HepG2 (cell line): ENCODE data around the gene ZNF425. TPM values are rescaled to one million over a fixed set of nuclear protein-coding genes. Genes with fewer than 3 reads are reported as not detected.
A peak's percentile ranks its signal among the peaks of the same experiment; 100 is the strongest.

ENCODE experiments used
- CSRNP2 ChIP-seq: sonication (generic); formaldehyde crosslinking; conservative IDR thresholded peaks from 2 replicates; pipeline ENCODE4 v1.8.0; 2022; ENCODE audit warnings: low read depth, missing genetic modification reagents
- ELF4 ChIP-seq: sonication (generic); formaldehyde crosslinking; IDR thresholded peaks from 2 replicates; pipeline ENCODE4 v1.5.0; 2020; ENCODE audit warnings: missing genetic modification reagents, mild to moderate bottlenecking, moderate library complexity, borderline replicate concordance
- FOXK1 ChIP-seq: sonication (generic); formaldehyde crosslinking; IDR thresholded peaks from 2 replicates; pipeline ENCODE4 v1.4.0; 2020; ENCODE audit warnings: low read depth, missing genetic modification reagents, borderline replicate concordance
- MEIS2 ChIP-seq: sonication (generic); formaldehyde crosslinking; IDR thresholded peaks from 2 replicates; pipeline ENCODE4 v1.9.0; 2021; ENCODE audit warnings: mild to moderate bottlenecking, missing genetic modification reagents
- MXD3 ChIP-seq: IDR thresholded peaks from 2 replicates; pipeline ENCODE4 v1.6.1; 2016; ENCODE audit warnings: mild to moderate bottlenecking, missing biosample characterization, missing genetic modification reagents
- NR2F1 ChIP-seq, 2 experiments: fragments of 450-650 bp in 1 of 2; formaldehyde crosslinking in 1 of 2; IDR thresholded peaks; 2 replicates each; pipeline versions ENCODE4 v1.5.0 to v1.6.1; 2016 to 2020; ENCODE audit warnings: mild to moderate bottlenecking in 1 of 2, missing compliant biosample characterization in 1 of 2, missing genetic modification reagents in 1 of 2, moderate library complexity in 1 of 2
- PCBP2 ChIP-seq: fragments of 200-400 bp; formaldehyde crosslinking; optimal IDR thresholded peaks from 2 replicates; pipeline ENCODE3; 2018; ENCODE audit warnings: low read length, low read depth; ENCODE audit not compliant: poor library complexity, severe bottlenecking
- POLR2AphosphoS2 ChIP-seq: IDR thresholded peaks from 2 replicates; pipeline ENCODE4 v1.6.1; 2011; ENCODE audit warnings: low read depth, low read length, improper control_type of control experiment
- SRSF4 ChIP-seq: fragments of 200-400 bp; formaldehyde crosslinking; IDR thresholded peaks from one replicate; pipeline ENCODE4 v1.6.1; 2018; ENCODE audit warnings: mild to moderate bottlenecking, low read depth, low read length, moderate library complexity; ENCODE audit not compliant: poor library complexity, severe bottlenecking
- STAT6 ChIP-seq: sonication (generic); formaldehyde crosslinking; IDR thresholded peaks from 2 replicates; pipeline ENCODE4 v1.4.0; 2020; ENCODE audit warnings: missing genetic modification reagents, mild to moderate bottlenecking, borderline replicate concordance
- TBX3 ChIP-seq: fragments of 450-650 bp; IDR thresholded peaks from 2 replicates; pipeline ENCODE4 v1.6.1; 2017; ENCODE audit warnings: antibody characterized with exemption, mild to moderate bottlenecking, inconsistent platforms, borderline replicate concordance
- TCF7L2 ChIP-seq: IDR thresholded peaks from 2 replicates; pipeline ENCODE4 v1.6.1; 2011; ENCODE audit warnings: mild to moderate bottlenecking, low read depth, low read length, moderate library complexity
- TOPORS ChIP-seq: sonication (generic); formaldehyde crosslinking; IDR thresholded peaks from 2 replicates; pipeline ENCODE4 v1.8.0; 2023; ENCODE audit warnings: mild to moderate bottlenecking, missing genetic modification reagents
- ZNF20 ChIP-seq: sonication (generic); formaldehyde crosslinking; IDR thresholded peaks from 2 replicates; pipeline ENCODE4 v1.4.0; 2020; ENCODE audit warnings: mild to moderate bottlenecking, moderate library complexity, missing genetic modification reagents
- ZNF207 ChIP-seq: fragments of 450-650 bp; IDR thresholded peaks from 2 replicates; pipeline ENCODE4 v1.6.1; 2016; ENCODE audit warnings: antibody characterized with exemption, borderline replicate concordance
- ZNF335 ChIP-seq: sonication (generic); formaldehyde crosslinking; IDR thresholded peaks from 2 replicates; pipeline ENCODE4 v1.4.0; 2020; ENCODE audit warnings: missing genetic modification reagents
- ZNF766 ChIP-seq: sonication (generic); formaldehyde crosslinking; IDR thresholded peaks from 2 replicates; pipeline ENCODE4 v1.5.0; 2020; ENCODE audit warnings: missing genetic modification reagents, borderline replicate concordance
- polyA plus RNA-seq, 8 experiments: library from polyadenylated mRNA; depleted of rRNA in 3 of 8; stranded (reverse) in 7 of 8; unstranded in 1 of 8; fragments of >200 nt; fragmentation: Illumina TruSeq in 4 of 8; extraction: Trizol in 4 of 8; gene quantifications; 2 replicates each; pipeline versions ENCODE4 v1.2.1 to v1.2.3, GENCODE V29; 2011 to 2016; ENCODE audit warnings: low read depth in 4 of 8, missing spikeins in 1 of 8, mixed read lengths in 1 of 8; ENCODE audit not compliant: insufficient read depth in 1 of 8
- total RNA-seq, 5 experiments: library from RNA; depleted of rRNA; stranded (reverse); fragments of >200 nt; fragmentation: Illumina TruSeq; extraction: Trizol; gene quantifications; 2 replicates each; pipeline ENCODE4 v1.2.3, GENCODE V29; 2016; ENCODE audit warnings: low read depth in 1 of 5

The ZNF425 gene
- total and polyA plus RNA-seq, 2 of the 13 experiments (the other 11 are each of a cell fraction or from before 2014, with no cell fraction given): 0.51 to 1.1 TPM

- TF ChIP-seq TBX3 (no peak), FOXK1 (CRISPR knock-in tag) (no peak), ZNF335 (CRISPR knock-in tag) (0 out of 2 replicates have a peak, but pooled peaks have one; percentile 29), STAT6 (CRISPR knock-in tag) (no peak), MEIS2 (CRISPR knock-in tag) (no peak; the same call in 1 of the 2 replicates), TOPORS (no peak; the same call in 1 of the 2 replicates), ZNF207 (no peak), SRSF4 (no peak), MXD3 (CRISPR knock-in tag) (no peak; the same call in 1 of the 2 replicates), NR2F1 (CRISPR knock-in tag; IDR thresholded peaks at IDR 0.05) (no peak), CSRNP2 (CRISPR knock-in tag) (no peak), TCF7L2 (no peak), PCBP2 (no peak), POLR2AphosphoS2 (no peak), ZNF766 (no peak), ELF4 (no peak), ZNF20 (no peak)
Observed at GRCh38 chr7:149147752-149148653, 21.9 kb upstream of the ZNF425 start (continued).
